ENCODE measurements around the gene DDX54.

- TF ChIP-seq EZH2 (IDR thresholded peaks at IDR 0.05; ENCODE audit: insufficient read depth, poor library complexity, severe bottlenecking): no peak
- TF ChIP-seq EZH2phosphoT487 (IDR thresholded peaks at IDR 0.05; ENCODE audit: insufficient read depth, low read depth): no peak
Measured at GRCh38 chr12:113169697-113170096, 15.6 kb downstream of the DDX54 start.
